HEK293 (cell line): ENCODE data around the gene CITED4.

Experiments
- HOXC10 ChIP-seq: sonication (generic); formaldehyde crosslinking; IDR thresholded peaks from 2 replicates; pipeline ENCODE4 v1.8.1; 2023; ENCODE audit warnings: mild to moderate bottlenecking, missing genetic modification reagents
- IKZF3 ChIP-seq: fragments of 450-650 bp; IDR thresholded peaks from 2 replicates; pipeline ENCODE4 v1.5.0; 2018; ENCODE audit warnings: missing biosample characterization, mild to moderate bottlenecking, missing genetic modification characterization, moderate library complexity
- ZBTB17 ChIP-seq: fragments of 450-650 bp; formaldehyde crosslinking; IDR thresholded peaks from 2 replicates; pipeline ENCODE4 v1.5.1; 2016; ENCODE audit warnings: missing biosample characterization, missing genetic modification characterization
- ZNF660 ChIP-seq: fragments of 450-650 bp; IDR thresholded peaks from 2 replicates; pipeline ENCODE4 v1.5.1; 2018; ENCODE audit warnings: missing biosample characterization, mild to moderate bottlenecking, missing genetic modification characterization
- TF ChIP-seq, protein P1 (sequence below): fragments of 450-650 bp; formaldehyde crosslinking; IDR thresholded peaks from 2 replicates; pipeline ENCODE4 v1.5.1; 2016; ENCODE audit warnings: missing biosample characterization, missing genetic modification characterization

DNA sequence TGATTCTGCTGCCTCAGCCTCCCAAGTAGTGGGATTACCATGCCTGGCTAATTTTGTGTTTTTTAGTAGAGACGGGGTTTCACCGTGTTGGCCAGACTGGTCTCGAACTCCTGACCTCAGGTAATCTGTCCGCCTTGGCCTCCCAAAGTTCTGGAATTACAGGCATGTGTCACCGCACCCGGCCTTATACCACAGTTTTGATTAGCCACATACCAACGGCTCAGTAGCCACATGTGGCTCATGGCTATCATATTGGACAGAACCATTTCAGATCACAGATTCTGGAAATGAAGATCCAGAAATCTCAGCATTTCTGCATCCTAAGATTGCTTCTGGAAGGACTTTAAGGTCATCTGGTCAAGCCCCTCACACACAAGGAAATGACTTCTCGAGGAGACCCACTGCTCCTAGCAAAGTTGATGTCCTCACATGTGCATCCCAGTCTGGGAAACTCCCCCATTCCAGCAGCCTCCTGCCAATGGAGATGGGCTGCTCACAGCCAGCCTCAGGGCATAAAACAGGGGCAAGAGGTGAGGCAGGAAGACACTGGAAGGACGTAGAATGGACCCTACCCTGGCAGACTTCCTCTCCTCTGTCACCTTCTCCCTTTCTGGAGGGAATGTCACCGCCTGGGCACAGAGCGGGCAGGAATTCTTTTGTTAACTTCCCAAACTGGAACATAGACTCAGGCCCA lies 17.5 kb upstream of the CITED4 start:
- TF ChIP-seq ZNF660 (tag by site-specific recombination) (no peak), ZBTB17 (no peak), IKZF3 (tag by site-specific recombination) (no peak), HOXC10 (CRISPR knock-in tag) (no peak)
- TF ChIP-seq, protein P1, sequence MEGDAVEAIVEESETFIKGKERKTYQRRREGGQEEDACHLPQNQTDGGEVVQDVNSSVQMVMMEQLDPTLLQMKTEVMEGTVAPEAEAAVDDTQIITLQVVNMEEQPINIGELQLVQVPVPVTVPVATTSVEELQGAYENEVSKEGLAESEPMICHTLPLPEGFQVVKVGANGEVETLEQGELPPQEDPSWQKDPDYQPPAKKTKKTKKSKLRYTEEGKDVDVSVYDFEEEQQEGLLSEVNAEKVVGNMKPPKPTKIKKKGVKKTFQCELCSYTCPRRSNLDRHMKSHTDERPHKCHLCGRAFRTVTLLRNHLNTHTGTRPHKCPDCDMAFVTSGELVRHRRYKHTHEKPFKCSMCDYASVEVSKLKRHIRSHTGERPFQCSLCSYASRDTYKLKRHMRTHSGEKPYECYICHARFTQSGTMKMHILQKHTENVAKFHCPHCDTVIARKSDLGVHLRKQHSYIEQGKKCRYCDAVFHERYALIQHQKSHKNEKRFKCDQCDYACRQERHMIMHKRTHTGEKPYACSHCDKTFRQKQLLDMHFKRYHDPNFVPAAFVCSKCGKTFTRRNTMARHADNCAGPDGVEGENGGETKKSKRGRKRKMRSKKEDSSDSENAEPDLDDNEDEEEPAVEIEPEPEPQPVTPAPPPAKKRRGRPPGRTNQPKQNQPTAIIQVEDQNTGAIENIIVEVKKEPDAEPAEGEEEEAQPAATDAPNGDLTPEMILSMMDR (tag by site-specific recombination): no peak
